Colonic mucosa (tissue), 4 donors: ENCODE measurements around the gene NME9. TPM values are rescaled to one million over a fixed set of nuclear protein-coding genes. Genes with fewer than 3 reads are reported as not detected.

Source experiments
- DNase-seq: peaks from one replicate; pipeline ENCODE4 v3.0.0-alpha.2; 2020
- H3K27ac ChIP-seq: fragments of 200-600 bp; one replicate; pipeline ENCODE4 v1.8.0; 2021
- H3K27me3 ChIP-seq: fragments of 200-600 bp; one replicate; pipeline ENCODE4 v1.8.0; 2021
- H3K36me3 ChIP-seq: fragments of 200-600 bp; one replicate; pipeline ENCODE4 v1.8.0; 2021
- H3K4me1 ChIP-seq: fragments of 200-600 bp; one replicate; pipeline ENCODE4 v1.8.0; 2021; ENCODE audit warnings: mild to moderate bottlenecking
- H3K4me3 ChIP-seq: fragments of 200-600 bp; one replicate; pipeline ENCODE4 v1.8.0; 2021
- H3K9ac ChIP-seq, 2 donors: one replicate each; pipeline ENCODE4 v1.7.0; 2013; ENCODE audit warnings: control low read depth in 2 of 2, low read depth in 2 of 2, low read length in 2 of 2
- H3K9me3 ChIP-seq: fragments of 200-600 bp; one replicate; pipeline ENCODE4 v1.8.0; 2021
- CTCF ChIP-seq: fragments of 200-600 bp; IDR thresholded peaks from one replicate; pipeline ENCODE4 v1.8.0; 2022; ENCODE audit warnings: antibody characterized with exemption, mild to moderate bottlenecking
- intact Hi-C: fragments of 100-400 bp; cut with DNase I; formaldehyde crosslinking; loops from one replicate; pipeline ENCODE4 v1.14.1; 2022
- total RNA-seq, 2 donors: library from RNA; stranded (reverse); fragmentation: NEBNext Ultra II Directional in 1 of 2; extraction: Animal tissue kit (Norgen Biotek cat#: 25700) in 1 of 2; gene quantifications; one replicate each; pipeline ENCODE4 v1.2.1, GENCODE V29; 2021
- donor health status: healthy.
- donor health status: DM: no; HTN: no; CAD: no.
- donor health status: DM: no; HTN: no; CAD: no.

NME9 gene
- total RNA-seq, 2 donors from 2014 or later, result not detected

DNA sequence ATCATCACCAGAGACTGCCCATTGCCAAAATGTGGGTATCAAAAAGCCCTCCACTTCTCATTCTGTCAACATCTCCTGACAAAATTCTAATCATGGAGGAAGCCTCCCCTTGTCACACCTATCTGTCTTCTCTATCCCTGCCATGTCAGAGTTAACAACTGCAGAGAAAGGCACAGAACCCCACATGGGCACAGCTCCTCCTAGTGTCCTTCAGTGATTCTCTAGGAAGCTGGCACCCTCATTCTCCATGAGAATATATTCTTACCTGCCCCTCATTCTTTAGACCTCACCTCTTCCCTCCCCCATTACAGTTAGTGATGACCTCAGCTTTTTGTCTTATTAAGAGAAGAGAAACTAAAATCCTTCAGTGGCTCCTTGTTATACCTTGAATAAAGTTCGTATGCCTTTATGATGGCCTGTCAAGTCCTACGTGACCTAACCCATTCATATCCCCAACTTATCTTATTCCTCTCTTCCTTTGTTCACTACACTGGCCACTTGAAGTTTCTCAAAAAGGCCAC, 44.6 kb downstream of the NME9 start:
- intact Hi-C loops, result no loop called here
- no peaks in the 10 kb centered on the region for H3K36me3 ChIP-seq
- no peak overlapping the region for H3K4me3 ChIP-seq
- no peaks in the 10 kb centered on the region for H3K9me3 ChIP-seq
- no peak overlapping the region for H3K27ac ChIP-seq
- no peaks in the 10 kb centered on the region for H3K27me3 ChIP-seq
- no peak for DNase-seq
- H3K9ac ChIP-seq, result no peak overlapping the region
- TF ChIP-seq CTCF, result no peak
- no peaks in the 10 kb centered on the region for H3K4me1 ChIP-seq

DNA sequence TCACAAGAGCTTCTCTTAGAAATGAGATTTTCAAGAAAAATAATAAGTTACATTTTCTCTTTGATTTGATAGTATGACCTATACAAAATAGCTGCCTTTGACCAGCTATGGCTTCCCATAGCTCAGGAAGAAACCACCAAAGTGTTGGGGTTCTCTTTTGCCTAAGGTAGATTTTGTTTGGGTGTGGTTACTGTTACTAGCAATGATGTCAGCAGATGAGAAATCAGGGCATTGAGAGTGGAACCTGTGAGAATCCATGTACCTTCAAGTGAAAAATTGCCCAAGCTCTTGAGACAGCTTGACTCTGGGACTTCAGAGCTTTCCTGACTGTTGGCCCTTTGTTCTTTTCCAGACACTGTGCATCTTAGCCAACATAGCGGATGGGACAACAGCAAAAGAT, 45.6 kb downstream of the NME9 start:
- Histone ChIP-seq H3K27me3 (no peaks in the 10 kb centered on the region), H3K4me1 (no peaks in the 10 kb centered on the region), H3K36me3 (no peaks in the 10 kb centered on the region), H3K9me3 (no peaks in the 10 kb centered on the region), H3K27ac (no peak overlapping the region), H3K9ac (no peak overlapping the region), H3K4me3 (no peak overlapping the region)
- intact Hi-C loops, result no loop called here
- DNase-seq, result no peak
- no peak for TF ChIP-seq CTCF

GRCh38 chr3:138282836-138283235, 46.8 kb downstream of the NME9 start:
- Histone ChIP-seq H3K9me3 (no peaks in the 10 kb centered on the region), H3K4me1 (no peaks in the 10 kb centered on the region), H3K9ac (no peak overlapping the region), H3K27ac (no peak overlapping the region), H3K36me3 (no peaks in the 10 kb centered on the region), H3K4me3 (no peak overlapping the region), H3K27me3 (no peaks in the 10 kb centered on the region)
- no peak for DNase-seq
- intact Hi-C loops, result no loop called here
- TF ChIP-seq CTCF, result no peak

DNA sequence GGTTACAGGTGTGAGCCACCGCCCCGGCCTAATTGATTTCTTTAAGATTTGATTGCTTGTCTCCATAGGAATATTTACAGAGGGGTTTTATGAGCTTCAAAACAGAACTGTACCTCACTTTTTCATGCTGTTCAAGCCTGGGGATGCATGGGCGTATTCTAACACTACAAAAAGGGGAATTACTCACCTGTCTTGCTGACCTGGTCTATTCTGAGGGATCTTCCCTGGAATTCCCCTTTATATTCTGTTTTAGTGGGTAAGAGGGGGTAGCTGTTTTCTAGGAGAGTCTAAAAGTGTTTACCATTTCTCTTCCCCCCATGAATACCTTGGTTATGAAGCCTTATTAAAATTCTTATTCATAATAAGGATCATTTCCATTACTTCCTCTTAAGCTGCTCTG, 48.1 kb downstream of the NME9 start:
- intact Hi-C loops, result no loop called here
- Histone ChIP-seq H3K9ac (no peak overlapping the region), H3K27ac (no peak overlapping the region), H3K27me3 (no peaks in the 10 kb centered on the region), H3K4me1 (no peaks in the 10 kb centered on the region), H3K36me3 (no peaks in the 10 kb centered on the region), H3K4me3 (no peak overlapping the region), H3K9me3 (no peaks in the 10 kb centered on the region)
- DNase-seq, result no peak
- TF ChIP-seq CTCF, result no peak

GRCh38 chr3:138271189-138271794, 58.4 kb downstream of the NME9 start:
- Histone ChIP-seq H3K9ac (no peak overlapping the region), H3K27ac (no peak overlapping the region), H3K27me3 (no peaks in the 10 kb centered on the region), H3K9me3 (no peaks in the 10 kb centered on the region), H3K4me3 (no peak overlapping the region), H3K36me3 (no peaks in the 10 kb centered on the region), H3K4me1 (no peaks in the 10 kb centered on the region)
- no peak for TF ChIP-seq CTCF
- intact Hi-C loops, result no loop called here
- no peak for DNase-seq
